Measurements from ENCODE around the gene PSORS1C1.
"Not testable (repeated sequence)": the region's sequence is repeated elsewhere in the genome, so short reads cannot be mapped to it uniquely, and the experiment has no call there.

Gene PSORS1C1

DNA sequence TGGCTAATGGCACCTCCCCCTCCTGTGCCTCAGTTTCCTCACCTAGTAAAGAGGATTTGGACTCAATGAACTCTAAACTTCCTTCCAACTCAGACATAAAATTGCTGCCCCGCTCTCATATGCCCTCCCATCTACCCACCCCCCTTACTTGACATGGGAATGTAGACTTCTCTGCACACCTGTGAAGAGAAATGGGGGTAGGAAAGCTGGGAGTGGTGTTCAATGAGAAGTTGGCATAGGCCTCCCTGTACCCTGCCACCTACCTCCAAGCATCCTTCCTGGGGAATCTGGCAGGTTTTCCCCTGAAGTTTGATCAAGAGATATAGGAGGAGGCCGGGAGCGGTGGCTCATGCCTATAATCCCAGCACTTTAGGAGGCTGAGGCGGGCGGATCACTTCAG lies 59.8 kb downstream of the PSORS1C1 start:
- DNase-seq (ENCODE audit: low read depth in 4 of 4, low spot score in 1 of 4), result no peak

DNA sequence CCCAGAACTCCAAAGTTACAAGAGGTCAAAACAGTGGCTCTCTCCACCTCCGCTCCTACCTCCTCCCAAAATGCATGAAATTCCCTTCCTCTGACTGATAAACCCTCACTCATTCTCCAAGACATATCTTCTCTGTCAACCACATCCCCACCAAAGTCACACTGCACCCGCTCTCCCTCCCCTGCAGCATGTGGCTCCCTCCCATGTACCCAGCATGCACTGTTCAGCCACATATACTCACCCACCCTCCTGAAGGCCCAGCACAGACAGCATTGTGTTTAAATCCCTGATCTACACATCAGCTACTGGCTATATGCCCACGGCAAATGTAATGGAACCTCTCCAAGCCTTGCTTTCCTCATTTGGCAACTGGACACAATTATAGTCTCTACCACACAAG lies 61.4 kb downstream of the PSORS1C1 start:
- no peak for DNase-seq (ENCODE audit: low read depth in 4 of 4, low spot score in 1 of 4)

DNA sequence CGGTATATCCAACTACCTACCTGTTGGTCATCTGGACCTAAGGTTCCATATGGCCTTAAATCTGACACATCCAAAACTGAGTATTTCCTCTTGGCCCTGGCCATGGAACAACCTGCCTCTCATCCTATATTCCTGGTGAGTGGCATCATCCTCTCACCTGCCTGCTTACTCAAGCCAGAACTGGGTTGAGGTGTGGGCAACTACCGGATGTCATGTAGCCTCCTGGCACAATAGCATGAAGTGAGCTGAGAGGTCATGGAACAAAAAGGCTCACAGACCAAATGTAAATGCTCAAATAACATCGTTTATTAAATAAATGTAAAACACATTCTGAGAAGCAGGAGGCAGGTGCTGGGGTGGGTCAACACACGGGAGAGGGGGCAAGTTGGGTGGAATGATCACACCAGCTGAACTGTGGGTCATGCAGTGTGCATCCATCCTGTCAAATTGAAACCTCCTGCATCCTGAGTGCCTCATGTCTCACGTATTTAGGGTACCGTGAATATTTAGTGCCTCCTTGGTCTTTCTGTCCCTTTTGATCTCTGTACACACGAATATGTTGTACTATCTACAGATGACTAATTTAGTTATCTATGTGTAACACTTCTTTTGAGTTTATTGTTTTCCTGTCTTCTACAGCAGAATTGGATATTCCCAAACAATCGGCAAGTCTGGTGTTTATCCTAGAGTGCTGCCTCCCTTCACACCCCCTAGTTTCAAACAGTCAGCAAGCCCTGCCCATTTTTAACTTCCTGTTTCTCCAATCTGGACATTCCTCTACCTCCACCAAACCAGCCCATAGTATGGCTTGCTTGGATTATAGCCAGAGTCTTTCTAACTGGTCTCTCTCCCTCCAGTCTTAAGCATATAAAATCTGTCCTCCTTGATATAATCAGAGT lies 63.8 kb downstream of the PSORS1C1 start:
- no peak for DNase-seq (ENCODE audit: low read depth in 4 of 4, low spot score in 1 of 4)

DNA sequence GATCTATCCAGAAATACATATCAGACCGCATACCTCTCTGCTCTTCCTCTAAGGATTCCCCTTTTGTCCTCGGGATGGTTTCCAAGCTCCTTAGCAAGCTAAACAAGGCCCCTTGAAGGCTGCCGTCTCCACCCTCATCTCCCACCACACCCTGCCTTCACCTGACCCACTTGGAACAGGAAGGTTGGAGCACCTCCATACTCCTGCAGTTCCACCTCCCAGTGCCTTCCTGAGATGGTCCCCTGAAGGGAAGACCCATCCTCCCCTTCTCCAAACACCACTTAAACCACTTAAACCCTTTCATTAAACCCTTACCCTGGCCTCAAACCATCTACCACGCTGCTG lies 64.4 kb downstream of the PSORS1C1 start:
- DNase-seq (ENCODE audit: low read depth in 4 of 4, low spot score in 1 of 4), result no peak

DNA sequence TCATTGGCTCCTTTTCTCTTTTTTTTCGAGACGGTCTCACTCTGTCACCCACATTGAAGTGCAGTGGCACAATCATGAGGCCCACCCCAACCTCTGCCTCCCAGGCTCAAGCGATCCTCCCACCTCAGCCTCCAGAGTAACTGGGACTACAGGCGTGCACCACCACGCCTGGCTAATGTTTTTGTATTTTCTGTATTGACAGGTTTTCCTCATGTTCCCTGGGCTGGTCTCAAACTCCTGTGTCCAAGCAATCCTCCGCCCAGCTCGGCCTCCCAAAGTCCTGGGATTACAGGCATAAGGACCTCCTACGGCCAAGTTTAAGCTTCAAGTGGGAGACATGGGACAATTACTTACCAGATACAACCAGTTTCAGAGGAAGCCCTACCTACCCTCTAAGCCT lies 65.3 kb downstream of the PSORS1C1 start:
- no peak for DNase-seq (ENCODE audit: low read depth in 4 of 4, low spot score in 1 of 4)

DNA sequence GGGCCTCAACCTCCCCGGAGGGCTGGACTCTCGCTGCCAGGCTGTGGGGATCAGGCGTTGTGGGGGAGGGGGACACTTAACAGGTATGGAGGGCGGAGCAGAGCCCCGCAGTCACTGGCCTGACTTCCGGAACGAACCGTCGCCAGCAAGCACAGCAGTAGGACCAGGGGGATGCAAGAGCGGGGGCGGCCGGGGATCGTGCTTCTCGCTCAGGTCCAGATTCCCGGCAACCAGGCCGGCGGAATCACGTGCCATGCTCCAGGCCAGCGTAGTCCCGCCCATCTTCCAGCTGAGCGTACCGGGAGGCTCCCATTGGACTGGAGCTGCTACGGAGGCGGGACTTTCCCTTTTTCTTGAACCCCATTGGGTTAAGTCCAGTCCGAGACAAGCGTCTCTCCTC lies 65.9 kb downstream of the PSORS1C1 start:
- peak in 2 of 4 experiments; percentile 44 to 48 for DNase-seq (ENCODE audit: low read depth in 4 of 4, low spot score in 1 of 4)

DNA sequence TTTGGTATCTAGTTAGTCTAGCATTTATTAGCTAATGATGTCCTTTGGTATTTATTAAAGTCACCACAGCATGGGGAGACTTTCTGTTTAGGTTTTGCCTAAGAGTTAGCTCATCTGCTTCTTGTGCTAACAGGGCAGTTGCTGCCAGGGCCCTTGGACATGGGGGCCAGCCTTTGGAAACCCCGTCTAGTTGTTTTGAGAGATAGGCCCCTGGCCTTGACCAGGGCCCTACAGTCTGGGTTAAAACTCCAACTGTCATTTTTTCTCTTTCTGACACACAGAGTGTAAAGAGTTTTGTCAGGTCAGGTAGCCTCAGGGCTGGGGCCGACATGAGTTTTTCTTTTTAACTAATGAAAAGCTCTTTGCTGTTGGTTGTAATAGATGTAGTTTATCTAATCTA lies 68.7 kb downstream of the PSORS1C1 start:
- DNase-seq (ENCODE audit: low read depth in 4 of 4, low spot score in 1 of 4), result not testable (repeated sequence)

DNA sequence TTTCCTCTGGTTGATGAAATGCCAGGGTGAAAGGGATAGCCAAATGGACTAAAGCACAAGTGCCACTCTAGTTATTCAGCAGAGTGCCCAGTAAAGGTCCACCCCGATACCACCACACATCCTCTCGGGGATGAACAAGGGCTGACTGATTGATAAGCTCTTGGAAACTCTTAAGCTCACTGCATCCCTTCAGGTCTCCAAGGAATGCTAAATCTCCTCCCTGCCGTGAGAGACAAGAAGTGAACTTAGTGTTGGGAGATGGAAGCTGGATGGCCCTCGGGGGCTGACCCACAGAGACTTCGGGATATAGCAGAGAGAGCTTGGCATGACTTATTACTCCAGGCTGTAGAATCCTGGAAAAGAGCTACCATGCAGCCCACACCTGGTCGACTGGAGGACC lies 69.3 kb downstream of the PSORS1C1 start:
- DNase-seq (ENCODE audit: low read depth in 4 of 4, low spot score in 1 of 4), result not testable (repeated sequence)

DNA sequence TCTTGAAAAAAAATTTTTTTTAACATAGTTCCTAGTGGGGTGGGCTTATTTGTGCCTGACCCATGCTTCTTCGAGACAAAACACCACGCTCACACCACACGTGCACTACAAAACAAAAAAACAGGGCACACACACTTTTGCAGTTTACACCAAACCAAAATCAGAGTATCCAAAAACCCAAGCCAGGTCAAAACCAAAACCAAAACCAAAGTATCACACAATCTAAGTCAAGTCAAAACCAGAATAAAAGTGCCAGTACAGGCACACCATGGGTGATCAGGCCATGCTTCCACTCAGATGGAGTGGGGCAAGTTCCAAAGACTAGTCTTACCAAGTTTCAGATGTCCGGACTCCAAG lies 71.1 kb downstream of the PSORS1C1 start:
- not testable (repeated sequence) for DNase-seq (ENCODE audit: low read depth in 4 of 4, low spot score in 1 of 4)

DNA sequence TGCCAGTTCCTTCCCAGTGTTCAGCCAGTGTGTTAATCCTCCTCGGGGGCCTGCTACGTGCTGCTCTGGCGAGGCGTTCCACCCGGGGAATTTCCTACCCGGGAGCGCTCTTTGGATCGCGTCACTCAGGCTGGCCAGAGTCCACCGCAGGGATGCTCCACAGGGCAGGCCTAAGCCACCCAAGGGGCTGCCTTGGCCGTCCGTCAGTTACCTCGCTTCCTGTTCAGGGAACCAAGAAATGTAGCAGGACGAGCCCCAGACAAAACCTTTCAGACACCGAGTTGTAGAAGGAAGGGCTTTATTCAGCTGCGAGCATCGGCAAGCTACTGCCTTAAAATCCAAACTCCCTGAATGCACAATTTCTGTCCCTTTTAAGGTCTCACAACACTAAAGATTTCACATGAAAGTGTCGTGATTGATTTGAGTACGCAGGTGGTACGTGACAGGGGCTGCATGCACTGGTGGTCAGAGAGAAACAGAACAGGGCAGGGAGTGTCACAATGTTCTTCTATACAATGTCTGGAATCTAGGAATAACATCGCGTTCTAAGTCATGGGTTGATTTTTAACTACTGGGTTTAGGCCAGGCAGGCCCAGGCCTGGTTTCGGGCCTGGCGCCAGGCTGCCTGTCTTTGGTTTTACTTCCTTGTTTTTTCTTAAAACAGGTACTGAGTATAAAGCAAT lies 71.6 kb downstream of the PSORS1C1 start:
- DNase-seq (ENCODE audit: low read depth in 4 of 4, low spot score in 1 of 4), result no peak

DNA sequence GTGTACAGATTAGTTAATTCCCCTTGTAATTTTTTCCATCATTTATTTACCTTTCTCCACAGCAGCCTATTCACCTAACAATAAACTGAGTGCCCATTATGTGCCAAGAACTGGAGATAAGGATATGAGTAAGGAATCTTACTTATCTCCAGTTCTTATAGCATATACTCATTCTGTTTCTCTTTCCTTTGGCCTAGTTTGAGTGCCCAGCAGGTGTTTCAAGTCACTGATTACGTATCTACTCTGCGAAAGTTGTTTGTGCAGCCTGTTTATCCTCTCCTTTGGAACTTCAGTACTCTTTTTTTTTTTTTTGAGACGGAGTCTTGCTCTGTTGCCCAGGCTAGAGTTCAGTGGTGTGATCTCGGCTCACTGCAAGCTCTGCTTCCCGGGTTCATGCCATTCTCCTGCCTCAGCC lies 73.2 kb downstream of the PSORS1C1 start:
- DNase-seq (ENCODE audit: low read depth in 4 of 4, low spot score in 1 of 4), result no peak

DNA sequence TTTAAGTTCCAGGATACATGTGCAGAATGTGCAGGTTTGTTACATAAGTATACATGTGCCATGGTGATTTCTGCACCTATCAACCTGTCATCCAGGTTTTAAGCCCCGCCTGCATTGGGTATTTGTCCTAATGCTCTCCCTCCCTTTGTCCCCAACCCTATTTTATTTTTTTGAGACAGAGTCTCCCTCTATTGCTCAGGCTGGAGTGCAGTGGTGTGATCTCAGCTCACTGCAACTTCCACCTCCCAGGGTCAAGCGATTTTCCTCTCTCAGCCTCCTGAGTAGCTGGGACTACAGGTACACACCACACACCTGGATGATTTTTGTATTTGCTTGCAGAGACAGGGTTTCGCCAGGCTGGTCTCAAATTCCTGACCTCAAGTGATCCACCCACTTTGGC lies 74.6 kb downstream of the PSORS1C1 start:
- DNase-seq (ENCODE audit: low read depth in 4 of 4, low spot score in 1 of 4), result not testable (repeated sequence)
